DND-41 (cell line): ENCODE data around the gene B4GALT5.
"Not testable (repeated sequence)": the region's sequence is repeated elsewhere in the genome, so short reads cannot be mapped to it uniquely, and the experiment has no call there.

Experiments
- CTCF ChIP-seq: IDR thresholded peaks from 2 replicates; pipeline ENCODE4 v1.5.1; 2012; ENCODE audit warnings: borderline replicate concordance, low read length, moderate library complexity, mild to moderate bottlenecking; ENCODE audit not compliant: poor library complexity, severe bottlenecking; ENCODE audit errors: extremely low read depth
- EZH2 ChIP-seq: IDR thresholded peaks from 3 replicates; pipeline ENCODE4 v1.6.1; 2012; ENCODE audit warnings: borderline replicate concordance, low read depth, mild to moderate bottlenecking, moderate library complexity, low read length, inconsistent platforms; ENCODE audit not compliant: severe bottlenecking

GRCh38 chr20:49617394-49617793 lies 96.3 kb downstream of the B4GALT5 start:
- TF ChIP-seq CTCF, EZH2: not testable (repeated sequence)
